OCI-LY3 (cell line): ENCODE measurements around the gene SEL1L2.

Source experiments
- CTCF ChIP-seq: fragments of 200-600, 300-600 bp; sonication (generic); IDR thresholded peaks from 2 replicates; pipeline ENCODE4 v1.5.1; 2014; ENCODE audit warnings: antibody characterized with exemption, low read length, low read depth
- EZH2phosphoT487 ChIP-seq: fragments of 200-600 bp; shearing (Covaris generic); IDR thresholded peaks from 2 replicates; pipeline ENCODE4 v1.6.1; 2018; ENCODE audit warnings: antibody characterized with exemption, mixed run types, low read depth

- TF ChIP-seq CTCF (no peak), EZH2phosphoT487 (no peak)
Observed at GRCh38 chr20:13909067-13909466, 81.3 kb downstream of the SEL1L2 start.
